SU-DHL-6 (cell line): ENCODE measurements around the gene STK35.

ENCODE experiments used
- CTCF ChIP-seq: fragments of 200-600 bp; sonication (generic); IDR thresholded peaks from one replicate; pipeline ENCODE4 v1.5.1; 2017; ENCODE audit warnings: antibody characterized with exemption, mild to moderate bottlenecking, low read length, moderate library complexity; ENCODE audit not compliant: insufficient read depth, poor library complexity, severe bottlenecking
- EZH2phosphoT487 ChIP-seq: fragments of 200-600 bp; sonication (generic), shearing (Covaris generic); conservative IDR thresholded peaks from 2 replicates; pipeline ENCODE4 v1.6.1; 2018; ENCODE audit warnings: mild to moderate bottlenecking, antibody characterized with exemption, low read length, moderate library complexity, mixed read lengths

- no peak for TF ChIP-seq CTCF
- TF ChIP-seq EZH2phosphoT487: no peak
Observed at GRCh38 chr20:2114127-2114959, 12.7 kb downstream of the STK35 start.
